Mesothelial cell of epicardium (in vitro differentiated cells): ENCODE measurements around the gene CAPN10. TPM values are rescaled to one million over a fixed set of nuclear protein-coding genes. Genes with fewer than 3 reads are reported as not detected.

Source experiments
- DNase-seq, 2 experiments: peaks; one replicate each; pipeline ENCODE4 v3.0.0; 2021; ENCODE audit warnings: low spot score in 2 of 2; ENCODE audit not compliant: unreplicated experiment in 2 of 2
- H3K27ac Mint-ChIP-seq: 2 replicates; pipeline ENCODE4 v1.8.0; 2021; ENCODE audit warnings: mixed read lengths
- H3K27me3 Mint-ChIP-seq: 2 replicates; pipeline ENCODE4 v1.8.0; 2021; ENCODE audit warnings: low read depth, mixed read lengths
- H3K36me3 Mint-ChIP-seq: 2 replicates; pipeline ENCODE4 v1.8.0; 2021; ENCODE audit warnings: mixed read lengths
- H3K4me1 Mint-ChIP-seq: 2 replicates; pipeline ENCODE4 v1.8.0; 2021; ENCODE audit warnings: mixed read lengths
- H3K4me3 Mint-ChIP-seq: 2 replicates; pipeline ENCODE4 v1.8.0; 2021; ENCODE audit warnings: mild to moderate bottlenecking, moderate library complexity, mixed read lengths
- H3K9me3 Mint-ChIP-seq: 2 replicates; pipeline ENCODE4 v1.8.0; 2021; ENCODE audit warnings: mixed read lengths
- CTCF ChIP-seq: fragments of 200-600 bp; sonication (generic); IDR thresholded peaks from one replicate; pipeline ENCODE4 v1.5.0; 2021; ENCODE audit warnings: antibody characterized with exemption; ENCODE audit not compliant: unreplicated experiment
- total RNA-seq: library from RNA; stranded (reverse); gene quantifications from 3 replicates; pipeline ENCODE4 v1.2.1, GENCODE V29; 2021

Gene CAPN10
- total RNA-seq, 1 donor from 2014 or later: 58.6 TPM

DNA sequence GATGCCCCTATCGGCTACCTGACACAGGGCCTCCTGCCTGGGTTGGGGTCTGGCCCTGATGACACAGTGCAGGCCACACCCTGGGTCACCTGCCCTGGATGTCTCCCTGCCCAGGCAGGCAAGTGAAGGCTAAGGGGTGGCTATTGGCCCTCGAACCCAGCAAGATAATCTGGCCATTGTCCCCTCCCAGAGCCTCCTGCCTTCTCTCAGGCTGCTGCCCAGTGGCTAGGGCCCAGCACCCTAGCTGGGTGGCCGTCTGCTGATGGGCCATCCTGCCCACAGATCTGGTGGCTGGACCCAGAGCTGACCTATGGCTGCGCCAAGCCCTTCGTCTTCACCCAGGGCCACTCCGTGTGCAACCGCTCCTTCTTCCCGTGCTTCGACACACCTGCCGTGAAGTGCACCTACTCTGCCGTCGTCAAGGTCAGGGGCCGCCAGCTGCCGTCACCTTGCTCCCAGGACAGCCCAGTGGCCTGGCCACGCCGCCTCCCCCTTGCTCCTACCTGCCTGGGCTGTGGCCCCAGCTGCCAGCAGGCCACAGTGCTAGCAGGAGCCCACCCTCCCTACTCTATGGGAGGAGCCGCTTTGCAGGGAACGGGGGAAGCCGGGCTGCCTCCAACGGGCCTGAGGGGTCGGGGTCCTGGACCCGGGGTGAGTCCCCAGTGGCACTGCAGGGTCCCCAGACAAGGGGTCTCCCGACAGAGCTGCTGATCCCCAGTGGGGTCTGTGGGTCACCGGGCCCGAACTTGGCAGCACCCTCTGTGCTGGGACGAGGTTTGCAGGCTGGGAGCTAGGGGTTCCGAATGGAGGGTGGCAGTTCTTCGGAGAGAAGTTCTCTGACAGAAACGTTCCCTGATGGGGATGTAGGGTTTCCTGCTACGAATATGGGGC lies 14.1 kb upstream of the CAPN10 start:
- no peak for DNase-seq
- peaks cover 11% of the 10 kb centered on the region for H3K4me1 Mint-ChIP-seq
- no peak overlapping the region for H3K4me3 Mint-ChIP-seq
- H3K27ac Mint-ChIP-seq: no peak overlapping the region
- H3K27me3 Mint-ChIP-seq: no peaks in the 10 kb centered on the region
- TF ChIP-seq CTCF: no peak
- no peaks in the 10 kb centered on the region for H3K9me3 Mint-ChIP-seq
- no peaks in the 10 kb centered on the region for H3K36me3 Mint-ChIP-seq

- no peak overlapping the region for H3K27ac Mint-ChIP-seq
These were observed 13.4 kb upstream of the CAPN10 start for GRCh38 chr2:240573071-240573515.

GRCh38 chr2:240573516-240574385 lies 12.8 kb upstream of the CAPN10 start:
- H3K4me3 Mint-ChIP-seq: no peak overlapping the region

More at GRCh38 chr2:240573071-240573515, 13.4 kb upstream of the CAPN10 start:
- Mint-ChIP-seq H3K36me3 (no peaks in the 10 kb centered on the region), H3K4me1 (peaks cover 6% of the 10 kb centered on the region), H3K9me3 (no peaks in the 10 kb centered on the region), H3K27me3 (no peaks in the 10 kb centered on the region), H3K4me3 (no peak overlapping the region)
- DNase-seq: no peak
- no peak for TF ChIP-seq CTCF

DNA sequence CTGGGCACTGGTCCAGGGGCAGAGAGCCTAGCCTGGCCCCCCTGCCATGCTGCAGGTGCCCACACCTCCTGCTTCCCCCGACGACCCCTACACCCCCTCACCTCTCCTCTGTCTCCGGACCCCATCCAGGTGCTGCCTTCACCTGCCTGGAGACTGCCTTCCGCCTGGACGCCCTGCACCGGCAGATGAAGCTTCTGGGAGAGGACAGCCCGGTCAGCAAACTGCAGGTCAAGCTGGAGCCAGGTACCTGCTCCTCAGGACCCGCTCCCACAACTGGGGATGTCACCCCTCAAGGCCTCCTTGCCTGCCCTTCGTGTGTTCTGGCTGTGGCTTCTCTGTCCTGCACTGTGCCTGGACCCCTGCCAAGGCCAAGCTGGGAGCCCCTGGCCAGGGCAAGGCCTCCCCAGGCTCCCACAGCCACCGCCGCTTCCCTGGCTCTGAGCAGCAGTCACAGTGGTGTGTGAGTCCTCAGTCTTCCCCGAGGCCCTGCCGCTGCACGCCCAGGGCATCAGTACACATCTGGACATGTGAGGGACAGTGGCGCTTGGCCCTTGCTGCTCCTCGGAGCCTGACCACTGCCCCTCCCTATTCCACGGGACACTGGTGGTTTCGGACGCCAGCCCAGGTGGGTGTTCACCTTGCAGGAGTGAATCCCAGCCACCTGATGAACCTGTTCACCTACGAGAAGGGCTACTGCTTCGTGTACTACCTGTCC lies 12.0 kb upstream of the CAPN10 start:
- no peak for DNase-seq
- no peak overlapping the region for H3K27ac Mint-ChIP-seq
- no peaks in the 10 kb centered on the region for H3K36me3 Mint-ChIP-seq
- H3K27me3 Mint-ChIP-seq: no peaks in the 10 kb centered on the region
- H3K4me1 Mint-ChIP-seq: peaks cover 2% of the 10 kb centered on the region
- no peak overlapping the region for H3K4me3 Mint-ChIP-seq
- no peaks in the 10 kb centered on the region for H3K9me3 Mint-ChIP-seq
- no peak for TF ChIP-seq CTCF

More at GRCh38 chr2:240573516-240574385, 12.8 kb upstream of the CAPN10 start:
- no peak for TF ChIP-seq CTCF
- Mint-ChIP-seq H3K36me3 (no peaks in the 10 kb centered on the region), H3K4me1 (peaks cover 6% of the 10 kb centered on the region), H3K9me3 (no peaks in the 10 kb centered on the region), H3K27me3 (no peaks in the 10 kb centered on the region), H3K27ac (no peak overlapping the region)
- no peak for DNase-seq
